CD14-positive monocyte (primary cell): ENCODE results near the gene WDR20. TPM values are rescaled to one million over a fixed set of nuclear protein-coding genes. Genes with fewer than 3 reads are reported as not detected.
A peak's percentile ranks its signal among the peaks of the same experiment; 100 is the strongest.

Experiments
- DNase-seq, 3 donors: peaks; one replicate each; pipeline ENCODE4 v3.0.0-alpha.2; 2011 to 2022
- H2AFZ ChIP-seq: 2 replicates; pipeline ENCODE4 v1.6.0; 2012; ENCODE audit warnings: mild to moderate bottlenecking, low read depth, low read length, inconsistent platforms; ENCODE audit not compliant: insufficient read depth, poor library complexity, severe bottlenecking
- H3K27ac ChIP-seq, 2 donors: 1 replicate in 1 of 2; 2 replicates in 1 of 2; pipeline ENCODE4 v1.5.1; 2012 to 2013; ENCODE audit warnings: low read length in 2 of 2, control low read depth in 1 of 2, inconsistent platforms in 1 of 2, low read depth in 1 of 2, mild to moderate bottlenecking in 1 of 2
- H3K27me3 ChIP-seq, 2 donors: one replicate each; pipeline versions ENCODE4 v1.6.0 to v1.6.1; 2011 to 2013; ENCODE audit warnings: low read length in 2 of 2; ENCODE audit not compliant: control insufficient read depth in 2 of 2, insufficient read depth in 2 of 2
- H3K36me3 ChIP-seq, 2 donors: replicated peaks in 1 of 2; 1 replicate in 1 of 2; 2 replicates in 1 of 2; pipeline versions ENCODE4 v1.5.1 to v1.6.1; 2012 to 2013; ENCODE audit warnings: low read length in 2 of 2, control low read depth in 1 of 2, inconsistent platforms in 1 of 2, mild to moderate bottlenecking in 1 of 2; ENCODE audit not compliant: insufficient read depth in 2 of 2, control insufficient read depth in 1 of 2
- H3K4me1 ChIP-seq, 2 donors: 1 replicate in 1 of 2; 2 replicates in 1 of 2; pipeline versions ENCODE4 v1.5.1 to v1.6.1; 2012 to 2013; ENCODE audit warnings: low read length in 2 of 2, control low read depth in 1 of 2, inconsistent platforms in 1 of 2, mild to moderate bottlenecking in 1 of 2, moderate library complexity in 1 of 2; ENCODE audit not compliant: insufficient read depth in 2 of 2, control insufficient read depth in 1 of 2
- H3K4me2 ChIP-seq: replicated peaks from 2 replicates; pipeline ENCODE3; 2012; ENCODE audit warnings: low read length, moderate library complexity, mild to moderate bottlenecking; ENCODE audit not compliant: poor library complexity, severe bottlenecking; ENCODE audit errors: extremely low read depth
- H3K4me3 ChIP-seq, 3 experiments: fragments of 200-600 bp in 1 of 3; sonication (generic) in 1 of 3; replicated peaks in 1 of 3; 1 replicate in 2 of 3; 2 replicates in 1 of 3; pipeline ENCODE4 v1.5.1; 2011 to 2013; ENCODE audit warnings: low read length in 3 of 3, mild to moderate bottlenecking in 3 of 3, control low read depth in 2 of 3, low read depth in 2 of 3, inconsistent platforms in 1 of 3, moderate library complexity in 1 of 3
- H3K79me2 ChIP-seq: 2 replicates; pipeline ENCODE4 v1.6.0; 2012; ENCODE audit warnings: mild to moderate bottlenecking, control low read depth, inconsistent platforms, low read length, moderate library complexity; ENCODE audit not compliant: insufficient read depth
- H3K9ac ChIP-seq: 2 replicates; pipeline ENCODE4 v1.6.0; 2017; ENCODE audit warnings: low read length, mild to moderate bottlenecking; ENCODE audit not compliant: insufficient read depth, poor library complexity, severe bottlenecking
- H3K9me3 ChIP-seq, 2 donors: replicated peaks in 1 of 2; 1 replicate in 1 of 2; 2 replicates in 1 of 2; pipeline versions ENCODE4 v1.5.1 to v1.6.1; 2012 to 2013; ENCODE audit warnings: low read length in 2 of 2, control low read depth in 1 of 2; ENCODE audit not compliant: control insufficient read depth in 1 of 2, insufficient read depth in 1 of 2
- H4K20me1 ChIP-seq: 2 replicates; pipeline ENCODE4 v1.6.0; 2012; ENCODE audit warnings: mild to moderate bottlenecking, low read length, control low read depth, moderate library complexity; ENCODE audit not compliant: insufficient read depth
- H3K27ac Mint-ChIP-seq, 7 donors: one replicate each; pipeline ENCODE4 v1.8.0; 2020; ENCODE audit warnings: mild to moderate bottlenecking in 7 of 7, mixed read lengths in 7 of 7, moderate library complexity in 6 of 7, inconsistent platforms in 2 of 7
- H3K27me3 Mint-ChIP-seq, 3 donors: one replicate each; pipeline ENCODE4 v1.8.0; 2021 to 2022; ENCODE audit warnings: low read depth in 3 of 3, mild to moderate bottlenecking in 3 of 3, mixed read lengths in 3 of 3, moderate library complexity in 3 of 3, inconsistent platforms in 1 of 3
- H3K36me3 Mint-ChIP-seq, 2 donors: one replicate each; pipeline ENCODE4 v1.8.0; 2020; ENCODE audit warnings: mixed read lengths in 2 of 2, inconsistent platforms in 1 of 2, mild to moderate bottlenecking in 1 of 2
- H3K4me1 Mint-ChIP-seq: one replicate; pipeline ENCODE4 v1.8.0; 2020; ENCODE audit warnings: mild to moderate bottlenecking, mixed read lengths
- H3K4me3 Mint-ChIP-seq, 2 donors: one replicate each; pipeline ENCODE4 v1.8.0; 2020; ENCODE audit warnings: mild to moderate bottlenecking in 2 of 2, mixed read lengths in 2 of 2, moderate library complexity in 1 of 2
- H3K9me3 Mint-ChIP-seq, 7 donors: one replicate each; pipeline ENCODE4 v1.8.0; 2020 to 2022; ENCODE audit warnings: mixed read lengths in 7 of 7, mild to moderate bottlenecking in 6 of 7, moderate library complexity in 6 of 7, inconsistent platforms in 2 of 7
- CTCF ChIP-seq: fragments of 200-600 bp; IDR thresholded peaks from one replicate; pipeline ENCODE4 v1.8.0; 2022; ENCODE audit warnings: antibody characterized with exemption, mild to moderate bottlenecking
- WGBS: methylation state at CpG from one replicate; pipeline ENCODE4 v1.1.5; 2013; ENCODE audit warnings: missing lambda C conversion rate; ENCODE audit not compliant: insufficient coverage; 5-methylcytosine and 5-hydroxymethylcytosine counted together
- intact Hi-C, 2 donors: fragments of 100-400 bp; cut with micrococcal nuclease; formaldehyde crosslinking; loops; one replicate each; pipeline versions ENCODE4 v1.15.0 to v1.15.1; 2023
- polyA plus RNA-seq, 3 donors: library from polyadenylated mRNA; depleted of rRNA in 1 of 3; unstranded in 2 of 3; stranded (reverse) in 1 of 3; fragments of 300-500 nt in 2 of 3; fragments of >200 nt in 1 of 3; fragmentation: Illumina TruSeq in 2 of 3; gene quantifications; 1 replicate in 2 of 3; 2 replicates in 1 of 3; pipeline ENCODE4 v1.2.3, GENCODE V29; 2012 to 2021

Gene WDR20
- polyA plus RNA-seq, 3 donors = 7.4 to 13.3 (median 9.0) TPM

GRCh38 chr14:102178806-102179205, 39.1 kb downstream of the WDR20 start:
- TF ChIP-seq CTCF = no peak
- Mint-ChIP-seq H3K4me3 (no peak overlapping the region), H3K27me3 (no peaks in the 10 kb centered on the region), H3K9me3 (no peaks in the 10 kb centered on the region), H3K27ac (peak overlapping the region in 2 of 7 donors; percentile 22 to 66), H3K36me3 (peaks cover 13 to 16% of the 10 kb centered on the region in 2 donors), H3K4me1 (no peaks in the 10 kb centered on the region)
- Histone ChIP-seq H4K20me1 (peaks cover 90% of the 10 kb centered on the region), H3K9ac (no peak overlapping the region), H3K79me2 (peaks cover 73% of the 10 kb centered on the region), H3K36me3 (peaks cover 7 to 16% of the 10 kb centered on the region in 2 donors), H2AFZ (no peak overlapping the region), H3K27ac (no peak overlapping the region), H3K4me1 (no peaks in the 10 kb centered on the region), H3K4me2 (no peak overlapping the region), H3K27me3 (no peaks in the 10 kb centered on the region), H3K4me3 (no peak overlapping the region), H3K9me3 (no peaks in the 10 kb centered on the region)
- WGBS = no CpG with 5 or more reads among the region's 5 CpGs
- DNase-seq = no peak
- intact Hi-C loops = no loop called here

GRCh38 chr14:102180248-102180998, 40.7 kb downstream of the WDR20 start:
- H3K9ac ChIP-seq = no peak overlapping the region
- H2AFZ ChIP-seq = no peak overlapping the region
- no peak overlapping the region for H3K27ac ChIP-seq
- H3K9me3 Mint-ChIP-seq = no peaks in the 10 kb centered on the region
- no peaks in the 10 kb centered on the region for H3K9me3 ChIP-seq
- no peak for TF ChIP-seq CTCF
- H3K36me3 ChIP-seq = peaks cover 7 to 16% of the 10 kb centered on the region in 2 donors
- H3K27ac Mint-ChIP-seq = peak overlapping the region in 2 of 7 donors; percentile 32 to 74
- H3K4me3 Mint-ChIP-seq = no peak overlapping the region
- no peaks in the 10 kb centered on the region for H3K27me3 Mint-ChIP-seq
- H3K4me1 Mint-ChIP-seq = peaks cover 3% of the 10 kb centered on the region
- H3K4me2 ChIP-seq = no peak overlapping the region
- H3K4me3 ChIP-seq = no peak overlapping the region
- no peak for DNase-seq
- peaks cover 80% of the 10 kb centered on the region for H3K79me2 ChIP-seq
- no peaks in the 10 kb centered on the region for H3K27me3 ChIP-seq
- peaks cover 13 to 20% of the 10 kb centered on the region in 2 donors for H3K36me3 Mint-ChIP-seq
- 80% methylated on average over 3 of the region's 7 CpGs for WGBS
- H3K4me1 ChIP-seq = no peaks in the 10 kb centered on the region
- H4K20me1 ChIP-seq = peaks cover 99% of the 10 kb centered on the region
- intact Hi-C loops = no loop called here
